Neural cell (in vitro differentiated cells): ENCODE results near the gene HOXA3. TPM values are rescaled to one million over a fixed set of nuclear protein-coding genes. Genes with fewer than 3 reads are reported as not detected.

ENCODE experiments used
- H2AFZ ChIP-seq: fragments of 200-600, 300-800 bp; sonication (generic), shearing (Covaris generic); 2 replicates; pipeline ENCODE4 v1.6.0; 2014; ENCODE audit warnings: low read depth, mild to moderate bottlenecking, antibody characterized with exemption, low read length, moderate library complexity
- H3F3A ChIP-seq: fragments of 200-600 bp; shearing (Covaris generic); 2 replicates; pipeline ENCODE4 v1.6.1; 2016; ENCODE audit warnings: mild to moderate bottlenecking, moderate library complexity, mixed read lengths, antibody characterized with exemption, low read length; ENCODE audit not compliant: insufficient read depth, poor library complexity, severe bottlenecking
- H3K27ac ChIP-seq: fragments of 200-600, 300-800 bp; sonication (generic), shearing (Covaris generic); 2 replicates; pipeline ENCODE4 v1.5.1; 2014; ENCODE audit warnings: mild to moderate bottlenecking, low read length, moderate library complexity
- H3K27me3 ChIP-seq: fragments of 300-800, 200-600 bp; sonication (generic), shearing (Covaris generic); 2 replicates; pipeline ENCODE4 v1.6.0; 2014; ENCODE audit warnings: mild to moderate bottlenecking, low read depth, low read length, moderate library complexity; ENCODE audit not compliant: insufficient read depth
- H3K36me3 ChIP-seq: fragments of 300-800, 200-600 bp; sonication (generic), shearing (Covaris generic); 2 replicates; pipeline ENCODE4 v1.5.1; 2014; ENCODE audit warnings: mild to moderate bottlenecking, antibody characterized with exemption, low read length, moderate library complexity; ENCODE audit not compliant: insufficient read depth
- H3K4me2 ChIP-seq: fragments of 300-800, 200-600 bp; sonication (generic), shearing (Covaris generic); 2 replicates; pipeline ENCODE4 v1.6.0; 2014; ENCODE audit warnings: mild to moderate bottlenecking, low read length
- H3K4me3 ChIP-seq: fragments of 300-800, 200-600 bp; sonication (generic), shearing (Covaris generic); 2 replicates; pipeline ENCODE4 v1.5.1; 2014; ENCODE audit warnings: mild to moderate bottlenecking, low read length, moderate library complexity
- H3K79me2 ChIP-seq: fragments of 200-600 bp; shearing (Covaris generic); replicated peaks from 2 replicates; pipeline ENCODE4 v1.6.0; 2014; ENCODE audit warnings: mild to moderate bottlenecking, low read length, moderate library complexity; ENCODE audit not compliant: insufficient read depth
- H3K9ac ChIP-seq: fragments of 300-800, 200-600 bp; sonication (generic), shearing (Covaris generic); 2 replicates; pipeline ENCODE4 v1.6.1; 2016; ENCODE audit warnings: mild to moderate bottlenecking, low read length, mixed read lengths
- H3K9me2 ChIP-seq: fragments of 200-600 bp; shearing (Covaris generic); 2 replicates; pipeline ENCODE4 v1.6.1; 2016; ENCODE audit warnings: mild to moderate bottlenecking, low read length, mixed read lengths; ENCODE audit not compliant: insufficient read depth
- H3K9me3 ChIP-seq: fragments of 200-600, 300-800 bp; sonication (generic), shearing (Covaris generic); 2 replicates; pipeline ENCODE4 v1.6.1; 2016; ENCODE audit warnings: mild to moderate bottlenecking, mixed run types, low read length, moderate library complexity, mixed read lengths
- H4K20me1 ChIP-seq: fragments of 200-600 bp; shearing (Covaris generic); 2 replicates; pipeline ENCODE4 v1.6.1; 2016; ENCODE audit warnings: mild to moderate bottlenecking, mixed run types; ENCODE audit not compliant: insufficient read depth
- CTCF ChIP-seq: fragments of 450-650 bp; IDR thresholded peaks from 2 replicates; pipeline ENCODE4 v1.5.1; 2014; ENCODE audit warnings: antibody characterized with exemption, mild to moderate bottlenecking, moderate library complexity; ENCODE audit not compliant: poor library complexity, severe bottlenecking
- EP300 ChIP-seq: fragments of 450-650 bp; conservative IDR thresholded peaks from 2 replicates; pipeline ENCODE4 v1.6.1; 2014; ENCODE audit warnings: antibody characterized with exemption, mild to moderate bottlenecking, moderate library complexity; ENCODE audit not compliant: poor library complexity, severe bottlenecking
- EZH2 ChIP-seq: fragments of 200-600, 300-800 bp; shearing (Covaris generic), sonication (generic); IDR thresholded peaks from 2 replicates; pipeline ENCODE4 v1.6.1; 2014; ENCODE audit warnings: antibody characterized with exemption, low read length, borderline replicate concordance, mild to moderate bottlenecking; ENCODE audit not compliant: insufficient read depth, poor library complexity, severe bottlenecking
- MXI1 ChIP-seq: fragments of 450-650 bp; conservative IDR thresholded peaks from 2 replicates; pipeline ENCODE4 v1.6.1; 2014; ENCODE audit warnings: antibody characterized with exemption, mild to moderate bottlenecking; ENCODE audit not compliant: poor library complexity, severe bottlenecking
- POLR2AphosphoS5 ChIP-seq: IDR thresholded peaks from 2 replicates; pipeline ENCODE4 v1.6.1; 2012
- RAD21 ChIP-seq: fragments of 450-650 bp; conservative IDR thresholded peaks from 2 replicates; pipeline ENCODE4 v1.6.1; 2014; ENCODE audit warnings: antibody characterized with exemption, mild to moderate bottlenecking, moderate library complexity
- REST ChIP-seq: IDR thresholded peaks from 2 replicates; pipeline ENCODE4 v1.6.1; 2012; ENCODE audit warnings: borderline replicate concordance
- SMC3 ChIP-seq: fragments of 450-650 bp; conservative IDR thresholded peaks from 2 replicates; pipeline ENCODE4 v1.6.1; 2014; ENCODE audit warnings: antibody characterized with exemption, mild to moderate bottlenecking, moderate library complexity; ENCODE audit not compliant: poor library complexity
- TAF1 ChIP-seq: IDR thresholded peaks from 2 replicates; pipeline ENCODE4 v1.6.1; 2012; ENCODE audit warnings: low read depth
- polyA plus RNA-seq: library from polyadenylated mRNA; depleted of rRNA; stranded (reverse); fragments of >200 nt; gene quantifications from 2 replicates; pipeline ENCODE4 v1.2.3, GENCODE V29; 2014

The HOXA3 gene
- polyA plus RNA-seq, 1 donor from 2014 or later = not detected

GRCh38 chr7:27168265-27168947 is 16.0 kb upstream of the HOXA3 start:
- Histone ChIP-seq H3K79me2 (no peaks in the 10 kb centered on the region), H3K4me3 (no peak overlapping the region)

GRCh38 chr7:27167916-27168264 is 15.5 kb upstream of the HOXA3 start:
- Histone ChIP-seq H3K9me3 (peaks cover 25% of the 10 kb centered on the region), H3K36me3 (no peaks in the 10 kb centered on the region), H3K79me2 (no peaks in the 10 kb centered on the region), H3K9me2 (no peaks in the 10 kb centered on the region), H3K27me3 (peaks cover 100% of the 10 kb centered on the region), H4K20me1 (no peaks in the 10 kb centered on the region), H3K9ac (no peak overlapping the region), H3K27ac (no peak overlapping the region), H3F3A (no peaks in the 10 kb centered on the region), H3K4me3 (no peak overlapping the region), H3K4me2 (no peak overlapping the region), H2AFZ (no peak overlapping the region)
- TF ChIP-seq EZH2 (no peak), EP300 (no peak), CTCF (no peak), SMC3 (no peak), MXI1 (no peak), POLR2AphosphoS5 (no peak), RAD21 (no peak), TAF1 (no peak)

More at GRCh38 chr7:27168265-27168947, 16.0 kb upstream of the HOXA3 start:
- Histone ChIP-seq H3K9me3 (peaks cover 25% of the 10 kb centered on the region), H3K36me3 (no peaks in the 10 kb centered on the region), H3F3A (no peaks in the 10 kb centered on the region), H3K9ac (no peak overlapping the region), H3K27ac (no peak overlapping the region), H3K27me3 (peaks cover 100% of the 10 kb centered on the region), H3K4me2 (no peak overlapping the region), H3K9me2 (no peaks in the 10 kb centered on the region), H4K20me1 (no peaks in the 10 kb centered on the region), H2AFZ (no peak overlapping the region)
- TF ChIP-seq CTCF (no peak), SMC3 (no peak), MXI1 (no peak), RAD21 (no peak), REST (no peak), EZH2 (no peak), POLR2AphosphoS5 (no peak), TAF1 (no peak), EP300 (no peak)
